PC-9 (cell line): ENCODE results near the gene ADAT3. TPM values are rescaled to one million over a fixed set of nuclear protein-coding genes. Genes with fewer than 3 reads are reported as not detected.
"Not testable (repeated sequence)": the region's sequence is repeated elsewhere in the genome, so short reads cannot be mapped to it uniquely, and the experiment has no call there.

ENCODE experiments used
- BruUV-seq: library from RNA; stranded (reverse); fragments of 400-500 nt; replicated peaks from 2 replicates; lab custom pipeline; 2021; lab: Mats Ljungman, UMichigan
- CTCF ChIA-PET: fragments of 300-600 bp; sonication (Branson Sonifier 250); formaldehyde crosslinking; loops from one replicate; lab custom pipeline; 2022; ENCODE audit warnings: antibody characterized with exemption; lab: Charles Lee
- POLR2A ChIA-PET: fragments of 300-600 bp; sonication (Branson Sonifier 250); formaldehyde crosslinking; loops from one replicate; lab custom pipeline; 2022; ENCODE audit warnings: antibody characterized with exemption; ENCODE audit not compliant: unreplicated experiment; lab: Charles Lee
- DNase-seq, 2 experiments: peaks; one replicate each; pipeline versions ENCODE4 v3.0.0 to v3.0.0-alpha.2; 2015 to 2022; ENCODE audit warnings: mixed read lengths in 1 of 2
- H2AFZ ChIP-seq: fragments of 200-600 bp; sonication (generic); 2 replicates; pipeline ENCODE4 v1.8.1; 2017; ENCODE audit warnings: antibody characterized with exemption
- H3F3A ChIP-seq: fragments of 200-600 bp; sonication (generic); 2 replicates; pipeline ENCODE4 v1.8.1; 2017; ENCODE audit warnings: antibody characterized with exemption, mild to moderate bottlenecking, low read depth; ENCODE audit not compliant: insufficient read depth
- H3K27ac ChIP-seq: fragments of 200-600 bp; sonication (generic); 2 replicates; pipeline ENCODE4 v1.6.1; 2016; ENCODE audit warnings: mixed run types
- H3K27me3 ChIP-seq: fragments of 200-600 bp; sonication (generic); 2 replicates; pipeline ENCODE4 v1.6.1; 2016; ENCODE audit warnings: low read depth, mixed run types; ENCODE audit not compliant: insufficient read depth
- H3K36me3 ChIP-seq: fragments of 200-600 bp; sonication (generic); 2 replicates; pipeline ENCODE4 v1.6.1; 2016; ENCODE audit warnings: low read depth, mixed run types
- H3K4me1 ChIP-seq: fragments of 200-600 bp; sonication (generic); replicated peaks from 2 replicates; pipeline ENCODE4 v1.6.1; 2016; ENCODE audit warnings: mixed run types; ENCODE audit not compliant: insufficient read depth
- H3K4me2 ChIP-seq: fragments of 200-600 bp; sonication (generic); 2 replicates; pipeline ENCODE4 v1.6.1; 2017; ENCODE audit warnings: mixed run types
- H3K4me3 ChIP-seq: fragments of 200-600 bp; sonication (generic); 2 replicates; pipeline ENCODE4 v1.6.1; 2016; ENCODE audit warnings: mixed run types
- H3K79me2 ChIP-seq: fragments of 200-600 bp; sonication (generic); 2 replicates; pipeline ENCODE4 v1.6.1; 2017; ENCODE audit warnings: low read depth, mixed run types
- H3K9me2 ChIP-seq: fragments of 200-600 bp; sonication (generic); 2 replicates; pipeline ENCODE4 v1.8.1; 2017; ENCODE audit warnings: mild to moderate bottlenecking; ENCODE audit not compliant: insufficient read depth
- H3K9me3 ChIP-seq: fragments of 200-600 bp; sonication (generic); 2 replicates; pipeline ENCODE4 v1.8.1; 2016; ENCODE audit warnings: low read depth; ENCODE audit not compliant: insufficient read depth
- H4K20me1 ChIP-seq: fragments of 200-600 bp; sonication (generic); 2 replicates; pipeline ENCODE4 v1.8.1; 2017; ENCODE audit not compliant: insufficient read depth
- EZH2 ChIP-seq: fragments of 200-600 bp; sonication (generic); IDR thresholded peaks from 2 replicates; pipeline ENCODE4 v1.8.0; 2017; ENCODE audit warnings: antibody characterized with exemption, low read depth
- intact Hi-C: fragments of 100-400 bp; cut with micrococcal nuclease; formaldehyde crosslinking; loops from one replicate; pipeline ENCODE4 v1.10.0; 2022; ENCODE audit not compliant: unreplicated experiment
- total RNA-seq: library from RNA; stranded (reverse); gene quantifications from 2 replicates; pipeline ENCODE4 v1.2.3, GENCODE V29; 2021
- TF ChIP-seq, protein P1 (sequence below): fragments of 200-600 bp; sonication (generic); conservative IDR thresholded peaks from 2 replicates; pipeline ENCODE4 v1.6.1; 2017; ENCODE audit warnings: mixed run types, antibody characterized with exemption, mild to moderate bottlenecking, moderate library complexity

Gene ADAT3
- total RNA-seq, 1 experiment from 2014 or later = 7.8 TPM

- Histone ChIP-seq H3K4me1 (peaks cover 6% of the 10 kb centered on the region; the same call in 1 of the 2 replicates), H3F3A (no peaks in the 10 kb centered on the region), H3K79me2 (peaks cover 31% of the 10 kb centered on the region), H3K36me3 (no peaks in the 10 kb centered on the region), H4K20me1 (peaks cover 8% of the 10 kb centered on the region; the same call in 1 of the 2 replicates), H3K4me2 (peak overlapping the region; percentile 91), H2AFZ (no peak overlapping the region), H3K4me3 (peak overlapping the region; percentile 73), H3K27ac (no peak overlapping the region), H3K9me3 (no peaks in the 10 kb centered on the region), H3K27me3 (no peaks in the 10 kb centered on the region), H3K9me2 (no peaks in the 10 kb centered on the region)
- POLR2A ChIA-PET = interaction anchor here (0.6 to 0.9 kb wide), 4 partner anchors 10 to 648 kb away, joined by 3 to 16 read pairs (median 4); no protein-coding TSS in a partner anchor
- no peak for DNase-seq
- BruUV-seq = TSS peak; percentile 57
- TF ChIP-seq EZH2 = no peak
- TF ChIP-seq, protein P1, sequence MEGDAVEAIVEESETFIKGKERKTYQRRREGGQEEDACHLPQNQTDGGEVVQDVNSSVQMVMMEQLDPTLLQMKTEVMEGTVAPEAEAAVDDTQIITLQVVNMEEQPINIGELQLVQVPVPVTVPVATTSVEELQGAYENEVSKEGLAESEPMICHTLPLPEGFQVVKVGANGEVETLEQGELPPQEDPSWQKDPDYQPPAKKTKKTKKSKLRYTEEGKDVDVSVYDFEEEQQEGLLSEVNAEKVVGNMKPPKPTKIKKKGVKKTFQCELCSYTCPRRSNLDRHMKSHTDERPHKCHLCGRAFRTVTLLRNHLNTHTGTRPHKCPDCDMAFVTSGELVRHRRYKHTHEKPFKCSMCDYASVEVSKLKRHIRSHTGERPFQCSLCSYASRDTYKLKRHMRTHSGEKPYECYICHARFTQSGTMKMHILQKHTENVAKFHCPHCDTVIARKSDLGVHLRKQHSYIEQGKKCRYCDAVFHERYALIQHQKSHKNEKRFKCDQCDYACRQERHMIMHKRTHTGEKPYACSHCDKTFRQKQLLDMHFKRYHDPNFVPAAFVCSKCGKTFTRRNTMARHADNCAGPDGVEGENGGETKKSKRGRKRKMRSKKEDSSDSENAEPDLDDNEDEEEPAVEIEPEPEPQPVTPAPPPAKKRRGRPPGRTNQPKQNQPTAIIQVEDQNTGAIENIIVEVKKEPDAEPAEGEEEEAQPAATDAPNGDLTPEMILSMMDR = no peak
- CTCF ChIA-PET = interaction anchor here (0.6 to 1.4 kb wide), 3 partner anchors 13 to 211 kb away, joined by 5 to 10 read pairs (median 8); no protein-coding TSS in a partner anchor
- intact Hi-C loops = no loop called here
Observed at GRCh38 chr19:1884719-1885334, 20.4 kb upstream of the ADAT3 start.

DNA sequence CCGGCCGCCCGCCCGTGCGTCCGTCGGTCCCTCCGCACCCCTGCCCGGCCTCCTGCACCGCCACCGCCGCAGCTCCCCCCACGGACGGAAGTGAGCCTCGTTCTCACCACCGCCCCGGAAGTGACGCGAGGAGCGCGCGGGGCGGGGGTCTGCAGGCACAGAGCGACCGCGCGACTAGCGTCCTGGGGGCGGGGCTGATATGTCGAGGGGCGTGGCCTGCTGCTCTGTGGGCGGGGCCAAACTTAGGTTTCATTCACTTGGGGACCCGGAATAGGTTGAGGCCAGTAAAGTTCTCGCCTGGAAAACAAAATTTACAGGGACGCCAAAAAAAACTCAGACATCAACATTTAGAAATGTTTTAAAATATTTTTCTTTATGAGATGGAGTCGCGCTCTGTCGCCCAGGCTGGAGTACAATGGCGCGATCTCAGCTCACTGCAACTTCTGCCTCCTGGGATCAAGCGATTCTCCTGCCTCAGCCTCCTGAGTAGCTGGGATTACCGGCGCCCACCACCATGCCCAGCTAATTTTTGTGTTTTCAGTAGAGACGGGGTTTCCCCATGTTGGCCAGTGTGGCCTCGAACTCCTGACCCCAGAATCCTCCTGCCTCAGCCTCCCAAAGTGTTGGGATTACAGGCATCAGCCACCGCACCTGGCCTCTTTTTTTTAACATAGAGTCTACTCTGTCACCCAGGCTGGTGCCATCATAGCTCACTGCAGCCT lies 19.6 kb upstream of the ADAT3 start, which contains the start of gene ABHD17A:
TSS of gene ABHD17A (minus strand) at position 99 of the 722 bp plus-strand sequence. CDS start 3,930 bp downstream, outside the sequence.
- ChIA-PET POLR2A (interaction anchor here (0.6 to 0.9 kb wide), 4 partner anchors 9 to 648 kb away, joined by 3 to 16 read pairs (median 4); no protein-coding TSS in a partner anchor), CTCF (interaction anchor here (0.6 to 1.4 kb wide), 3 partner anchors 12 to 210 kb away, joined by 5 to 10 read pairs (median 8); no protein-coding TSS in a partner anchor)
- H3K9me3 ChIP-seq, H3K9me2 ChIP-seq, H3K27ac ChIP-seq, H4K20me1 ChIP-seq, H2AFZ ChIP-seq, H3F3A ChIP-seq, BruUV-seq, H3K36me3 ChIP-seq, H3K4me1 ChIP-seq, H3K27me3 ChIP-seq, intact Hi-C loops: not testable (repeated sequence)
- DNase-seq = peak; percentile 73 to 82
- Histone ChIP-seq H3K79me2 (peaks cover 31% of the 10 kb centered on the region), H3K4me2 (peak within 1 kb of the TSS; percentile 91), H3K4me3 (peak within 1 kb of the TSS; percentile 73)

DNA sequence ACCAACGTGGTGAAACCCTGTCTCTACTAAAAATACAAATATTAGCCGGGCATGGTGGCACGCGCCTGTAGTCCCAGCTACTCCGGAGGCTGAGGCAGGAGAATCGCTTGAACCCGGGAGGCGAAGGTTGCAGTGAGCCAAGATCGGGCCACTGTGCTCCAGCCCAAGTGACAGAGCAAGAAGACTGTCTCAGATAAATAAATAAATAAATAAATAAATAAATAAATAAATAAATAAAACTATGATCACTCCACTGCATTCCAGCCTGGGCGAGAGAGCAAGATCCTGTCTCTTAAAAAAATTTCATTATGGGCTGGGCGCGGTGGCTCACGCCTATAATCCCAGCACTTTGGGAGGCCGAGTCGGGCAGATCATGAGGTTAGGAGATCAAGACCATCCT lies 18.8 kb upstream of the ADAT3 start:
- H3K4me2 ChIP-seq, H3K4me3 ChIP-seq, H3K36me3 ChIP-seq, H3F3A ChIP-seq, H3K27me3 ChIP-seq, H4K20me1 ChIP-seq, intact Hi-C loops, H3K27ac ChIP-seq, DNase-seq, H3K9me2 ChIP-seq, H3K4me1 ChIP-seq, POLR2A ChIA-PET, H2AFZ ChIP-seq, BruUV-seq, CTCF ChIA-PET, H3K9me3 ChIP-seq: not testable (repeated sequence)
- peaks cover 31% of the 10 kb centered on the region for H3K79me2 ChIP-seq

DNA sequence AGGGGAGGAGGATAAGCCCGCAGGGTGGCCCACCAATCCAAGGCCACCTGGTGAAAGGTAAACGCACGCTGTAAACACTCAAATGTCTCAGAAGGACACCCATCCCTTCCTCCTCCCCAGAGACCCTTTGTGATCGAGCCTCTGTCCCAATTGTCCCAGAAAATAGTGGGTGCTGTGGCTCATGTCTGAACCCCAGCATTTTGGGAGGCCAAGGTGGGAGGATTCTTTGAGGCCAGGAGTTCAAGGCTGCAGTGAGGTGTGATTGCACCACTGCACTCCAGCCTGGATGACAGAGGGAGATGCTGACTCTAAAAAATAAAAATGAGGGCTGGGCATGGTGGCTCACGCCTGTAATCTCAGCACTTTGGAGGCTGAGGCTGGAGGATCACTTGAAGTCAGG lies 16.8 kb upstream of the ADAT3 start:
- BruUV-seq = no TSS peak
- intact Hi-C loops = no loop called here
- Histone ChIP-seq H3K4me2 (no peak overlapping the region), H3K27ac (no peak overlapping the region), H3F3A (no peaks in the 10 kb centered on the region), H3K27me3 (no peaks in the 10 kb centered on the region), H3K36me3 (no peaks in the 10 kb centered on the region), H3K4me3 (no peak overlapping the region), H2AFZ (no peak overlapping the region), H4K20me1 (peaks cover 4% of the 10 kb centered on the region; the same call in 1 of the 2 replicates), H3K79me2 (peaks cover 16% of the 10 kb centered on the region), H3K9me2 (no peaks in the 10 kb centered on the region), H3K4me1 (peaks cover 6% of the 10 kb centered on the region; the same call in 1 of the 2 replicates), H3K9me3 (no peaks in the 10 kb centered on the region)
- ChIA-PET CTCF (no interaction called here), POLR2A (no interaction called here)
- no peak for DNase-seq
- no peak for TF ChIP-seq EZH2
- TF ChIP-seq, protein P1 = no peak
